ENCODE results near the gene SMAD3.

DNA sequence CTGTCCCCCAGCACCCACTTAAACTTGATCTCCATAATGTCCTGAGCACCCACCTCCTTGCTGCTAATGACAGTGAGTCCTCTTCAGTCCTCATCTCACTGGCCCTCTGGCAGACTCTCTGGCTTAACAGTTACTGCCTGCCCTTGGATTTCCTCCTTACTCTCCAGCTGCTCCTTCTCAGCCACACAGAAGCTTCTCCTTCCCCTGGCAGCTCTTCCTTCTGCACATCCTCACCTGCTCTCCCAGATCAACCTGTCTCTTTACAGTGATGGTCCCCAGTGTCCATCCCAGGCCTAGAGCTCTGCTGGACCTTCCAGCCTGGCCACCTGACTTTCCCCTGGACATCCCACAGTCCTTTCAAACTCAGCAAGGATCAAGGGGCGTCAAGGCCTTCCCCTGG, 47.4 kb upstream of the SMAD3 start:
- no peak for TF ChIP-seq CTCF (tag by site-specific recombination; IDR thresholded peaks at IDR 0.05)
- TF ChIP-seq ZNF211 (tag by site-specific recombination; IDR thresholded peaks at IDR 0.05; ENCODE audit: low read depth), result no peak
